MCF 10A (cell line): ENCODE data around the gene NTM. TPM values are rescaled to one million over a fixed set of nuclear protein-coding genes. Genes with fewer than 3 reads are reported as not detected.

Experiments used
- BruUV-seq: library from RNA; stranded (reverse); fragments of 400-500 nt; replicated peaks from 2 replicates; lab custom pipeline; 2021; lab: Mats Ljungman, UMichigan
- CTCF ChIA-PET: fragments of 300-600 bp; sonication (Branson Sonifier 250); formaldehyde crosslinking; extraction: SDS; loops from one replicate; lab custom pipeline; 2021; ENCODE audit warnings: antibody characterized with exemption, inconsistent platforms; lab: Yijun Ruan, JAX
- POLR2A ChIA-PET: fragments of 300-600, 350-650 bp; sonication (Branson Sonifier 250); formaldehyde crosslinking; extraction: SDS; loops from one replicate; lab custom pipeline; 2020; ENCODE audit warnings: antibody characterized with exemption, inconsistent platforms; lab: Yijun Ruan, JAX
- DNase-seq: peaks from one replicate; pipeline ENCODE4 v3.0.0-alpha.2; 2018; ENCODE audit not compliant: unreplicated experiment
- H3K27ac Mint-ChIP-seq: one replicate; pipeline ENCODE4 v1.8.0; 2022; ENCODE audit warnings: mild to moderate bottlenecking, low read depth, mixed read lengths; ENCODE audit not compliant: unreplicated experiment
- H3K27me3 Mint-ChIP-seq: one replicate; pipeline ENCODE4 v1.8.0; 2022; ENCODE audit warnings: mixed read lengths; ENCODE audit not compliant: insufficient read depth, unreplicated experiment
- H3K36me3 Mint-ChIP-seq: one replicate; pipeline ENCODE4 v1.8.0; 2022; ENCODE audit warnings: mild to moderate bottlenecking, moderate library complexity, mixed read lengths; ENCODE audit not compliant: insufficient read depth, unreplicated experiment
- H3K4me1 Mint-ChIP-seq: one replicate; pipeline ENCODE4 v1.8.0; 2022; ENCODE audit warnings: mixed read lengths; ENCODE audit not compliant: insufficient read depth, unreplicated experiment
- H3K4me3 Mint-ChIP-seq: one replicate; pipeline ENCODE4 v1.8.0; 2022; ENCODE audit warnings: mild to moderate bottlenecking, moderate library complexity, mixed read lengths; ENCODE audit not compliant: unreplicated experiment
- H3K9me3 Mint-ChIP-seq: one replicate; pipeline ENCODE4 v1.8.0; 2022; ENCODE audit warnings: mixed read lengths; ENCODE audit not compliant: unreplicated experiment
- intact Hi-C: fragments of 100-400 bp; cut with micrococcal nuclease; formaldehyde crosslinking; loops from 2 replicates; pipeline ENCODE4 v1.14.1; 2022
- total RNA-seq: library from RNA; stranded (reverse); gene quantifications from 2 replicates; pipeline ENCODE4 v1.2.3, GENCODE V29; 2022
- TF ChIP-seq, protein P1 (sequence below): fragments of 200-600 bp; IDR thresholded peaks from one replicate; pipeline ENCODE4 v1.8.0; 2022; ENCODE audit warnings: antibody characterized with exemption, mild to moderate bottlenecking; ENCODE audit not compliant: unreplicated experiment

The NTM gene
- total RNA-seq, 1 experiment from 2014 or later: not detected

DNA sequence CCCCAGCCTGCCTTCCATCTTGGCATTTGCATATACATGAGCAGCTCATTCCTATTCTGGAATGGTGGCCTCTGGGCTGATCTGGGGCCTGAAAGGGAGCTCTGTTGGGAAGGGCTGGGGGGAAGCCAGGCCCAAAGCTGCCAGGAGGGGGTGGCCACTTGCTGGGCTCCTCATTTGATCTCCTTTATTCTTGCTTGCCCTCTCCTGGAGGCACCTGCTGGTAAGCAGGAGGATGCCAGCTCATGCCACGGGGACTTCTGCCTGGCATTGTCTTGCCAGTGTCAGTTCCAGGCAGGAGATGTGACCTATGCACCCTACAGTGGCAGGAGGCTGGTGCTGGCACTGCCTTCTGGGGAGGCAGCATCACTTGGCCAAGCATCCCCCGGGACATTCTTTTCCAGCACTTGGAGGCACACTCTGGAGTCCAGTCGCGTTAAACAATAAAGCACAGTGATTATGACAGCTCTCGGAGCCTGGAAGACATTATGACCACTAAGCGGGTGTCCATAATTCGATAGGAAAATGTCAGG, 128.3 kb downstream of the NTM start:
- intact Hi-C loops: no loop called here
- Mint-ChIP-seq H3K36me3 (no peaks in the 10 kb centered on the region), H3K4me3 (no peak overlapping the region), H3K9me3 (peaks cover 30% of the 10 kb centered on the region), H3K27ac (no peak overlapping the region), H3K27me3 (no peaks in the 10 kb centered on the region), H3K4me1 (no peaks in the 10 kb centered on the region)
- no peak for DNase-seq
- TF ChIP-seq, protein P1, sequence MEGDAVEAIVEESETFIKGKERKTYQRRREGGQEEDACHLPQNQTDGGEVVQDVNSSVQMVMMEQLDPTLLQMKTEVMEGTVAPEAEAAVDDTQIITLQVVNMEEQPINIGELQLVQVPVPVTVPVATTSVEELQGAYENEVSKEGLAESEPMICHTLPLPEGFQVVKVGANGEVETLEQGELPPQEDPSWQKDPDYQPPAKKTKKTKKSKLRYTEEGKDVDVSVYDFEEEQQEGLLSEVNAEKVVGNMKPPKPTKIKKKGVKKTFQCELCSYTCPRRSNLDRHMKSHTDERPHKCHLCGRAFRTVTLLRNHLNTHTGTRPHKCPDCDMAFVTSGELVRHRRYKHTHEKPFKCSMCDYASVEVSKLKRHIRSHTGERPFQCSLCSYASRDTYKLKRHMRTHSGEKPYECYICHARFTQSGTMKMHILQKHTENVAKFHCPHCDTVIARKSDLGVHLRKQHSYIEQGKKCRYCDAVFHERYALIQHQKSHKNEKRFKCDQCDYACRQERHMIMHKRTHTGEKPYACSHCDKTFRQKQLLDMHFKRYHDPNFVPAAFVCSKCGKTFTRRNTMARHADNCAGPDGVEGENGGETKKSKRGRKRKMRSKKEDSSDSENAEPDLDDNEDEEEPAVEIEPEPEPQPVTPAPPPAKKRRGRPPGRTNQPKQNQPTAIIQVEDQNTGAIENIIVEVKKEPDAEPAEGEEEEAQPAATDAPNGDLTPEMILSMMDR: no peak
- CTCF ChIA-PET: no interaction called here
- no TSS peak for BruUV-seq
- POLR2A ChIA-PET: interaction anchor here (0.6 kb wide), 1 partner anchor 224 kb away, joined by 3 read pairs; no protein-coding TSS in a partner anchor

DNA sequence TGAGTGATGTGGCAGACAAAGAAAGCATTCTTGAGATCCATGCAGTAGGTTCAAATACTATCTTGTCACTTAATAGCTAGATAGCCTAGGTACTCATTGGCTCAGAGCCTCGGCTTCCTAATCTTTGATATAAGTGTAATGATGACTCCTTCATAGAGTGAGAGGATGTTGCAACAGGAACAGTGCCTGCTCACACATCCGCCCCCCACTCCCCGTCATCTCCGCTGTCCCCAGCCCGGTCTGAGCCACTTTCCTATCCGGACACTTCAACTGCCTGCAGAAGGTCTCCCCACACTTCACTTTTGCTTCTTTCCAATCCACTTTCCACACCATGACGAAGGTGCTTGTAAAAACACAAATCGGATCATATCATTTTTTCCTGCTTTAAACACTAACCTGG, 128.8 kb downstream of the NTM start:
- CTCF ChIA-PET: no interaction called here
- DNase-seq: no peak

DNA sequence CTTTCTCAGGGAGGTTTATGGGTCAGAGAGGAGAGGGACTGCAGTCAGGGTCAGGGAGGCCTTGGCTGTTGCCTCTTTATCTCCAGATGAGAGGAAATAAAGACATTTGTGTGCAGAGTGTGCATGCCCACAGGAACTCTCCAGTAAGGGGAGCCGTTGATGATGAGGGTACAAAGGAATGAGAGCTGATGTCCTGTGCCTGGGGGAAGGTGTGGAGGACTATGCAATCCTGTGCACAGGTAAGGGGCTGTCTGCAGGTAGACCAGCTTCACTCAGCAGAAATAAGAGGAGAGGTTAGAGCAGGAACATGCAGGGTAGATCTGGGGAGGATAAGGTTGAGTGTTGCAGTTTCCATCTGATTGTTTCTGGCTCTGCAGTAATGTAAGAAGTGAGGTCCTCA, 132.6 kb downstream of the NTM start:
- Mint-ChIP-seq H3K36me3 (no peaks in the 10 kb centered on the region), H3K27me3 (no peaks in the 10 kb centered on the region), H3K27ac (no peak overlapping the region), H3K9me3 (peaks cover 27% of the 10 kb centered on the region), H3K4me3 (no peak overlapping the region), H3K4me1 (no peaks in the 10 kb centered on the region)
- BruUV-seq: no TSS peak
- DNase-seq: no peak
- CTCF ChIA-PET: no interaction called here
- TF ChIP-seq, protein P1: no peak
- POLR2A ChIA-PET: no interaction called here
- intact Hi-C loops: no loop called here

More for the DNA sequence above, 128.8 kb downstream of the NTM start:
- no TSS peak for BruUV-seq
- Mint-ChIP-seq H3K36me3 (no peaks in the 10 kb centered on the region), H3K9me3 (peaks cover 27% of the 10 kb centered on the region), H3K27ac (no peak overlapping the region), H3K4me3 (no peak overlapping the region), H3K27me3 (no peaks in the 10 kb centered on the region), H3K4me1 (no peaks in the 10 kb centered on the region)
- POLR2A ChIA-PET: interaction anchor here (0.6 kb wide), 1 partner anchor 223 kb away, joined by 3 read pairs; no protein-coding TSS in a partner anchor
- TF ChIP-seq, protein P1: no peak
- intact Hi-C loops: no loop called here

DNA sequence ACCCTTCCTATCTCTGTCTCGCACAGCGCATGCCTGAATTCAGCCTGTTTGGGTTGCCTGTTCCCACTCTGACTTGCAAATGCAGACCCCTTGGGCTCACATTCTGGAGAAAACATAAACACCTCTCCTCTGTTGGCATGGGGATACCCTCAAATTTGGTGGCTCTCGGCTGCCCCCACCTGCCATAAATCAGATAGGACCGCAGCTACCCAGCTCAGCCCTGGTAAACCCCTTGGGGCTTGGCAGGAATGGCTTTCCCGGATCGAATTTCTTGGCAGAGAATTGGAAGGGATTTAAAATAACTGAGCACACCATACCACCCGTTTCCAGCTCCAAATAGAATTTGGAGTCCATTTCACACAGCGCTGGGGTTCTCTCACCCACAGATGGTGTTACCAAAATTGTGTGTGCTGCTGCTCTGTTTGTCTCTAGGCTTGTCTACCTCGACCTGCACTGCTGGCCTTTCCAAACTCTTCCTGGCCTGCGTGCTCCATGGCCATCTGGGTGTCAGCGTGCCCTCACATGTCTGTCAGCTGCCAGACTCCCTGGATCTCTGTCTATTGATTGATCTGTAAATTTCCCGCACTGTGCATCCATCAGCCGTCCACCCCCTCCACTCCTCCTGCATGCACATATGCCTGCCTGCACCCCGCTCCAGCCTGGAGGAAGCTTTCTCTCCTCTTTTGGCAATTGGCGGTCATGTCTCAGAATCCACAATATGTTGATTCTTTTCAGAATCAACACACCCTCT, 134.0 kb downstream of the NTM start:
- no peaks in the 10 kb centered on the region for H3K36me3 Mint-ChIP-seq
- BruUV-seq: no TSS peak
- H3K4me1 Mint-ChIP-seq: no peaks in the 10 kb centered on the region
- DNase-seq: no peak
- ChIA-PET POLR2A (no interaction called here), CTCF (no interaction called here)
- no peak overlapping the region for H3K27ac Mint-ChIP-seq
- H3K27me3 Mint-ChIP-seq: no peaks in the 10 kb centered on the region
- no peak overlapping the region for H3K4me3 Mint-ChIP-seq
- peaks cover 27% of the 10 kb centered on the region for H3K9me3 Mint-ChIP-seq
- intact Hi-C loops: no loop called here
- TF ChIP-seq, protein P1: no peak
